ENCODE measurements around the gene UTP4.

DNA sequence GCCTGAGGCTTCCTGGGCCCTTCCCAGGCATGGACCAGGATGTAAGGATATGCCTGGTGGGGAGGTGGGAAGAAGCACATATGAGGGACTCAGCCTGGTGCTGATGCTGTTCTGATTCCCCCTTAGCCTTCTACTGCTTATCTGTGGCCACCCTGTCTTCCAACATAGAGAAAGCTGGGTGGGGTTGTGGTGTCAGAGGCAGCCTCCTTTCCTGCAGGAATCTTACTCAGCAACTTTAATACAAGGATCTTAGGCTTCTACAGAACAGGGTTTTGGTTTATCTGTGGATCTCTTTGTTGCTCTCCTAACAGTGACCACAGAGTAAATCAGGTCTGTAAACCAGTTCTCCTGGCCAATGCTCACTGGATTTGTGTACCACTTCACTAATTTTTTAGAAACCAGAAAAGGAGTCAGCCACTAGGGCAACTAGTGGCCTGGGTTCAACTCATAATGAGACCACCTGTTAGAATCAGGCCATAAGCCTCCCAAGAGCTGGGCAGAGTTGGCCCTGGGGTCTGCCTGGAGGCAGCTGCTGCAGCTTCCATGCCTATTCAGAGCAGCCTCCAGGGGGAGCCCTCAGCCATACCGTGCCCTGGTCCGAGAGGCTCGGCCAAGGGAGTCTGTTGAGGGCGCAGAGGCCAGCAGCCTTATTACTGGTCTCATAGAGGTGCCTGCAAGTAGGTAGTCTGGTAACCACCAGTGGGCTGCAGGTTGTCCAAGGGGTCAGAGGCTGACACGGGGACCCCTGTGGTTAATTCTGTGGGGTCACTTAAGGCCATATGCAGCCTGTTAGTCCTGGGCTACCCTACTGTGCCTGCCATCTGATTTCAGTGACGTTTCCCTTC, 19.9 kb upstream of the UTP4 start:
- TF ChIP-seq, protein P1, sequence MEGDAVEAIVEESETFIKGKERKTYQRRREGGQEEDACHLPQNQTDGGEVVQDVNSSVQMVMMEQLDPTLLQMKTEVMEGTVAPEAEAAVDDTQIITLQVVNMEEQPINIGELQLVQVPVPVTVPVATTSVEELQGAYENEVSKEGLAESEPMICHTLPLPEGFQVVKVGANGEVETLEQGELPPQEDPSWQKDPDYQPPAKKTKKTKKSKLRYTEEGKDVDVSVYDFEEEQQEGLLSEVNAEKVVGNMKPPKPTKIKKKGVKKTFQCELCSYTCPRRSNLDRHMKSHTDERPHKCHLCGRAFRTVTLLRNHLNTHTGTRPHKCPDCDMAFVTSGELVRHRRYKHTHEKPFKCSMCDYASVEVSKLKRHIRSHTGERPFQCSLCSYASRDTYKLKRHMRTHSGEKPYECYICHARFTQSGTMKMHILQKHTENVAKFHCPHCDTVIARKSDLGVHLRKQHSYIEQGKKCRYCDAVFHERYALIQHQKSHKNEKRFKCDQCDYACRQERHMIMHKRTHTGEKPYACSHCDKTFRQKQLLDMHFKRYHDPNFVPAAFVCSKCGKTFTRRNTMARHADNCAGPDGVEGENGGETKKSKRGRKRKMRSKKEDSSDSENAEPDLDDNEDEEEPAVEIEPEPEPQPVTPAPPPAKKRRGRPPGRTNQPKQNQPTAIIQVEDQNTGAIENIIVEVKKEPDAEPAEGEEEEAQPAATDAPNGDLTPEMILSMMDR (IDR thresholded peaks at IDR 0.05): peak; percentile 50 to 72 (median 59)
- TF ChIP-seq POLR2A (IDR thresholded peaks at IDR 0.05): no peak
- no peak for TF ChIP-seq EP300 (IDR thresholded peaks at IDR 0.05; ENCODE audit: low read depth)
